Activated CD4-positive, alpha-beta T cell treated with anti-CD3 and anti-CD28 coated beads, Interleukin-2, Interleukin-6, amounts not matched to agents 100 ng/mL and 50 ng/mL, durations not matched to agents 16 hours and 8 hours (primary cell): ENCODE measurements around the gene ITPR1.
A peak's percentile ranks its signal among the peaks of the same experiment; 100 is the strongest.

Experiments
- DNase-seq: peaks from one replicate; pipeline ENCODE4 v3.0.0-alpha.2; 2020

The ITPR1 gene

GRCh38 chr3:4819746-4820145, 326.6 kb downstream of the ITPR1 start:
- DNase-seq: no peak

GRCh38 chr3:4820296-4821121, 327.4 kb downstream of the ITPR1 start:
- peak; percentile 35 for DNase-seq

GRCh38 chr3:4821338-4821737, 328.2 kb downstream of the ITPR1 start:
- no peak for DNase-seq

DNA sequence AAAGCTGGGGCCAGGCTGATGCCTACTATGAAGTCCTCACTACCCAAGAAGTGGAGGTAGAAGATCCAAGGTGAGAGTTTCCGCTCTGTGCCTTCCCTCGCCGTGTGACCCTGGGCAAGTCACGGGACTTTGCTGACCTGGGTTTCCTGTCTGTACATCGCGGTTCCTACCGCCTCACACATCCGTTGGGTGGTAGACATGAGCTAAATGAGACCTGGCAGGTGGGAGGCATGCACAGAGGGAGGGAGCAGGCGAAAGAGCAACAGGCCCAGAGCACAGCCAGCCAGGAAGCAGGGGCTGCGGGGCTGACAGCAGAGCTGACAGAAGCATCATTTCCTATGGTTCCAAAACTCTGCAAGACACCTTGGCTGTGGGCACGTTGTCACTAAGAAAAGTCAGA, 328.8 kb downstream of the ITPR1 start:
- peak; percentile 85 for DNase-seq

DNA sequence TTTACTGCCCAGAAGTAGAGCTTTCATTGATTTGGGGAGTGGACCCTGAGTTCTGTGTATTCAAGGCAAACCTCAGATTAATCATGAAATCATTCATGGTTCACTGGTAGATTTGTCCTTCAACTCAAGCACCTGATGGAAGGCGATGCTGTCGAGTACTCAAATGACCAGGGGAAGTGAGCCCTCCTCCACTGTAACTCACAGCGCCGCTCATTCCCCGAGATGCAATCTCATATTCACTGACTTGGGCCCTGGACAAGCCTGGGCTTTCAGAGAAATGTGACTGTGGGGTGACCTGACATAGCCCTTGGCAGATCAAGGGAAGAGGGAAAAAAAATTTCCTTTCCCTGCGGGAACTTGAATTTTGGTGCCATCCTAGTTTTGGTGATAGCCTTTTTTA, 329.4 kb downstream of the ITPR1 start:
- no peak for DNase-seq

DNA sequence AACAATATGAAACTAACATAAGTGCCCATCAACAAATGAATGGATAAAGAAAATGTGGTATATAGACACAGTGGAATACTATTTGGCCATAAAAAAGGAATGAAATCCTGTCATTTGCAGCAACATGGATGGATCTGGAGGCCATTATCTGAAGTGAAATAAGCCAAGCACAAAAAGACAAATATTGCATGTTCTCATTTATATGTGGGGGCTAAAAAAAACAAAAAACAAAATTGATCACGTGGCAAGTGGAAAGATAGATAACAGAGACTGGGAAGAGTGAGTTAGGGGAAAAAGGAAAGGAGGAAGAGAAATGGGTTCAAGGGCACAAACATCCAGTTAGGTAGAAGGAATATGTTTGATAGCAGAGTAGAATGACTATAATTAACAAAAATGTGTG, 330.2 kb downstream of the ITPR1 start:
- DNase-seq: no peak

DNA sequence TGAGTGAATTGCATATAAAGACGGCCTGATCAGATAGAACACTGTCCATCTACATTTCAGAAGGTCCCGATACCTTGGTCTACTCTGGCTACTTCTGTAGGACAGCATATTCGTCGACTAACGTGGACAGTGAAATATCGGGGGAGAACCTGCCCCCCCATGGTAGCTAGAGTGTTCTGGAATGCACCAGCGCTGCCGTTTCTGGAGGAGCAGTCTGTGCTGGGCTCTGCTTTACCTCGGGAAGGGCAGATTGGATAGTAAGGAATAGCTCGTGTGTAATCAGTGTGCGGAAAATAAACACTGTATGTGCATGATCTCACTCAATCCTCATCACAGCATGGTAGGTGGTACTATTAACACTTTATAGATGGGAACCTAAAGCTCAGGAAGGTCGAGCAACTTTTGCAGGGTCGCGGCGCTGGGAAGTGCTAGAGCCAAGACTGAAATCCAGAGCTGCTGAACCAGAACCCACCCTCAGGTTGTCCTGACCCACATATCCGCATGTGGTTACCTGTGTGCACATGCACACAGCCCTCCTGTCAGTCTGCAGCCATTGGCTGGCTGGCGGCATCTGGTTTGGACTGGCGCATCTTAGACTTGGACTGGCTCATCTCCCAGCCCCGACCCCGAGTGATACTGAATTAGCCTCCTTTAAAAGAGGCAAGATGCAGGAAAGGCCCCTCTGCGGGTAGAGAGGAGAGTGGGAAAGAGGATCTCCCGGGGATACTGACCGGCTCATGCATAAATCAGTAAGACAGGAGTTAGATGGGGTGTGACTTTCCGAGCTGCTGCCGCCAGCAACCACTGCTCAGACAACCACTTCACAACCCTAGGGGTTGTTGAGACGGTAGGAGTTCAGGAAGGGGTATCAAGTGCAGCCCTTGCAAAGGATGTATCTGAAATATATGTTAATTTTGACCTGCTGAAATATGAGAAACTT, 331.1 kb downstream of the ITPR1 start:
- no peak for DNase-seq

- DNase-seq: no peak
Observed at GRCh38 chr3:4824926-4825325, 331.8 kb downstream of the ITPR1 start.

- no peak for DNase-seq
Observed at GRCh38 chr3:4825436-4826236, 332.5 kb downstream of the ITPR1 start.

- DNase-seq: no peak
Observed at GRCh38 chr3:4826237-4827100, 333.3 kb downstream of the ITPR1 start.

- no peak for DNase-seq
Observed at GRCh38 chr3:4827767-4828166, 334.6 kb downstream of the ITPR1 start.

DNA sequence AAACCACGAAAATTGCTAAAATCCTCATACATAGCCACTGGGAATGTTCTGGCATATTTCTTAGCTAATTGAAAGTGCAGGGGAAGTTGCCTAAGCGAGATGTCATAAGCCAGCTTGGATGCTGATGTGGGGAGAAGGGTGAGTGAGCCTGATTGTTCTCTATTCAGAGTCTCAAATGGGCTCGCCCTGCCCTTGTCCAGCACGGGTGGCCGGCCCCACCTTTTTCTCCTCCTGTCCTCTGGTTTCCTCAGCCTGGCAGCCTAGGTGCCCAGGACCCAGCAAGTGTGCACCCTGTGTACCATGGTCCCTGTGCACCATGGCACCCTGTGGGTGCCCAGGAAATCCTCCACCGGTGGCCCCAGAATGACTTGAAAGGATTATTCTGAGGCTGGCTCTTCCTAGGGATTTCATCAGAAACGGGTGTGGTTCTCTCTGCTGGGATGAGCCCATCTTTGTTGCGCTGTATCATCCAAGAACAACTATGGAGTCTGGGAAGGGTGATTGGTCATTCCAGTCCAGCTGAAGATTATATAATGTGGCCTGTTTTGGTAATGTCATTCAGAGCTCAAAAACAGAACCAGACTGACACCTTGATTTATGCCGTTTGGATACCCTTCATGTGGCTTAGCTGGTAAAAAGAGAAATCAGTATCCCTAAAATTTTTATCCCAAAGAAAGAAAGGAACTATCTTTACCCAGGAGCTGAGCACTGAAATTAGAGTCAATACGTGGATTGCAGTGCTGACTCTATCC, 335.3 kb downstream of the ITPR1 start:
- DNase-seq: no peak

DNA sequence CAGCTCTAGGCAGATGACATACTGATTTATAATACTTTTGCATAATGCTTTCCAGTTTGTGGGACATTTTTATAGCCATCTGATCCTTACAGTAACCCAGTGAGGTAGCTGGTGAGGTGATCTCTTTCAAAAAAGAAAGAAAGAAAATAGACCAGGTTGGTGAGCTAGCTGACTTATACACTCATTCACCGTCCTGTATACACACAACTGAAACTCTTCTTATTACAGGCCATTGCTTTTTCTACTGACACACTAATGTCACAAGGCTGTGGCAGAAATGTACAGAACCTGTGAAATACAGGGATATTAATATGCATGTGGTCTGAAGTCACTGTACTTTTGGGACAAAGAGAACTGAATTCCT, 335.9 kb downstream of the ITPR1 start:
- DNase-seq: peak; percentile 73

DNA sequence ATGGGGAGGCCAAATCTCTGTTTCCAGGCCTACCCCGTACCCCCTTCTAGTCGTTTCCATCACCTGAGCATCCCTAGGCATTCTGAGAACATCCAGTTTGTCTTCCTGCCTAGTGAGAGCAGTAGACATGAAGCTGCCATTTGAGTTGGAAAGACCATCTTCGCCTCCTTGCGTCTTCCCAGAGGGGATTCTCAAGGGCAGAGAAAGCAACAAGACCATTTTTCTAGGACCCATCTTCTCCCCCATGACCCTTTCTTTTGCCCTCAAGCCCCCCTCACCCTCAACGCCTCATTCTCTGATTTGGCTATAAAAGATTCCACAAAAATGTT, 337.4 kb downstream of the ITPR1 start:
- no peak for DNase-seq

GRCh38 chr3:4831580-4831950, 338.4 kb downstream of the ITPR1 start:
- peak; percentile 49 for DNase-seq

GRCh38 chr3:4833471-4833870, 340.3 kb downstream of the ITPR1 start:
- no peak for DNase-seq

- peak; percentile 90 for DNase-seq
Observed at GRCh38 chr3:4834403-4834866, 341.3 kb downstream of the ITPR1 start.

DNA sequence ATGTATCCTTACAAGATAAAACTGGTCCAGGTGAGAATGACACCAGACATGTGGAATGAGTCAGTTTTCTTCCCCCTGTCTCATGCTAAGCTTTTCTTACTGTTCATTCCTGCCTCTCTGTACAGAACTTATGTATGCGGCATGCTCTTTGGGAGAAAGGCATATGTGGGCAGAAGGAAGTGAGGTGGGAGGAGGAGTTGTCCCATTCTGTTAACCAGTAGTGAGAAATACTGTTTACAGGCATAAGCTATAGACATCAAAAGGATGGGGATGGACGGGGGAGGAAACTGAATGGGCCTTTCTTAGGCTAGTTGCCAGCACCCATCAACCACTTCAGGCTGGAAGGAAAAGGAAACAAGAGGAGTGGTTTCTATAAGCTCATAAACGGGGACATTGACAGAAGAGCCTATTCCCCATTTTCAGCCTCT, 342.5 kb downstream of the ITPR1 start:
- peak; percentile 58 for DNase-seq

- no peak for DNase-seq
Observed at GRCh38 chr3:4836516-4836915, 343.4 kb downstream of the ITPR1 start.

GRCh38 chr3:4837374-4837930, 344.3 kb downstream of the ITPR1 start:
- no peak for DNase-seq

DNA sequence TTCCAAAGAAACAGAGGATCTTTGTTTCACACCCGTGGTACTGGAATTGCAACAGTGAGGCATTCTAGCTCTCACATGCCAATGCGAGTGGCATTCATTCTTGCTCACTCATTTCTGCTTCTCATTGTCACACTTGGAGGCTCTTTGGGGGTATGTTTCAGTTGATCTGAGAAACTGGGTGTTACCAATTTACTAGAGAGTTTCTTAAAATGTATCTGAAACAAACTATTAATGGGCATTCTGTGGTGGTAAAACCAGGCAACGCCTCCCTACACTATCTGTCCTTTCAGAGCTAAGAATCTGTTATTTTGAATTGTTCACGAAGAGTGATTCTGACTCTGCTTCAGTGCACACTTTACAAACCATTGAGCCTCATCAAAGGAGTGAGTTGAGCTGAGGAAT, 345.5 kb downstream of the ITPR1 start:
- no peak for DNase-seq
